ENCODE data around the gene RUBCN. TPM values are rescaled to one million over a fixed set of nuclear protein-coding genes. Genes with fewer than 3 reads are reported as not detected.
"Not testable (repeated sequence)": the region's sequence is repeated elsewhere in the genome, so short reads cannot be mapped to it uniquely, and the experiment has no call there.

Gene RUBCN
- total RNA-seq, 1 experiment from 2014 or later: 87.0 TPM

- peaks cover 6% of the 10 kb centered on the region; the same call in 1 of the 2 replicates for H4K20me1 ChIP-seq (ENCODE audit: insufficient read depth, low read depth, low read length)
- H3K4me2 ChIP-seq (ENCODE audit: low read depth, low read length, poor library complexity, severe bottlenecking): peak overlapping the region; percentile 81
- H3K27me3 ChIP-seq (ENCODE audit: low read length): no peaks in the 10 kb centered on the region
Measured at GRCh38 chr3:197746209-197746608, 9.5 kb upstream of the RUBCN start.

GRCh38 chr3:197742787-197743186 is 6.1 kb upstream of the RUBCN start:
- Histone ChIP-seq H3K4me2 (ENCODE audit: low read depth, low read length, poor library complexity, severe bottlenecking) (no peak overlapping the region), H3K9me2 (replicated peaks; ENCODE audit: insufficient read depth, low read length) (no peaks in the 10 kb centered on the region), H3K9ac (ENCODE audit: low read length) (no peak overlapping the region), H3K4me1 (ENCODE audit: low read length) (peaks cover 45% of the 10 kb centered on the region), H3K27me3 (ENCODE audit: low read length) (no peaks in the 10 kb centered on the region), H3K9me3 (ENCODE audit: low read length) (no peaks in the 10 kb centered on the region), H3K4me3 (ENCODE audit: low read length) (no peak overlapping the region), H3K79me2 (ENCODE audit: low read length) (peaks cover 15% of the 10 kb centered on the region), H3K36me3 (ENCODE audit: insufficient read depth, low read length) (no peaks in the 10 kb centered on the region), H3K27ac (ENCODE audit: low read length) (no peak overlapping the region), H4K20me1 (ENCODE audit: insufficient read depth, low read depth, low read length) (no peaks in the 10 kb centered on the region), H2AFZ (ENCODE audit: low read length) (no peak overlapping the region)
- no peak for DNase-seq

More at GRCh38 chr3:197746209-197746608, 9.5 kb upstream of the RUBCN start:
- Histone ChIP-seq H3K79me2 (ENCODE audit: low read length) (peaks cover 23% of the 10 kb centered on the region), H3K27ac (ENCODE audit: low read length) (peak overlapping the region; percentile 92), H3K4me1 (ENCODE audit: low read length) (peaks cover 42% of the 10 kb centered on the region), H3K36me3 (ENCODE audit: insufficient read depth, low read length) (no peaks in the 10 kb centered on the region), H2AFZ (ENCODE audit: low read length) (peak overlapping the region; percentile 29), H3K4me3 (ENCODE audit: low read length) (no peak overlapping the region), H3K9me2 (replicated peaks; ENCODE audit: insufficient read depth, low read length) (no peaks in the 10 kb centered on the region), H3K9me3 (ENCODE audit: low read length) (no peaks in the 10 kb centered on the region), H3K9ac (ENCODE audit: low read length) (peak overlapping the region; percentile 28; the same call in 1 of the 2 replicates)
- DNase-seq: peak; percentile 64

- no peaks in the 10 kb centered on the region for H4K20me1 ChIP-seq (ENCODE audit: insufficient read depth, low read depth, low read length)
- H2AFZ ChIP-seq (ENCODE audit: low read length): peak overlapping the region; percentile 41; the same call in 1 of the 2 replicates
- H3K9ac ChIP-seq (ENCODE audit: low read length): peak overlapping the region; percentile 90
- H3K27me3 ChIP-seq (ENCODE audit: low read length): no peaks in the 10 kb centered on the region
- H3K4me2 ChIP-seq (ENCODE audit: low read depth, low read length, poor library complexity, severe bottlenecking): peak overlapping the region; percentile 96
- peaks cover 50% of the 10 kb centered on the region for H3K4me1 ChIP-seq (ENCODE audit: low read length)
- no peaks in the 10 kb centered on the region for H3K9me3 ChIP-seq (ENCODE audit: low read length)
- DNase-seq: peak; percentile 79
- H3K9me2 ChIP-seq (replicated peaks; ENCODE audit: insufficient read depth, low read length): no peaks in the 10 kb centered on the region
- H3K27ac ChIP-seq (ENCODE audit: low read length): peak overlapping the region; percentile 97
- H3K36me3 ChIP-seq (ENCODE audit: insufficient read depth, low read length): peaks cover 7% of the 10 kb centered on the region
- peak overlapping the region; percentile 89 for H3K4me3 ChIP-seq (ENCODE audit: low read length)
- peaks cover 52% of the 10 kb centered on the region for H3K79me2 ChIP-seq (ENCODE audit: low read length)
Measured at GRCh38 chr3:197737749-197738462, 1.2 kb upstream of the RUBCN start.

GRCh38 chr3:197737319-197737649 is 580 bp upstream of the RUBCN start:
- H4K20me1 ChIP-seq (ENCODE audit: insufficient read depth, low read depth, low read length): no peaks in the 10 kb centered on the region
- peaks cover 12% of the 10 kb centered on the region for H3K36me3 ChIP-seq (ENCODE audit: insufficient read depth, low read length)
- no peak for DNase-seq
- peak overlapping the region; percentile 90 for H3K9ac ChIP-seq (ENCODE audit: low read length)
- peak overlapping the region; percentile 96 for H3K4me2 ChIP-seq (ENCODE audit: low read depth, low read length, poor library complexity, severe bottlenecking)
- peaks cover 50% of the 10 kb centered on the region for H3K4me1 ChIP-seq (ENCODE audit: low read length)
- H3K9me3 ChIP-seq (ENCODE audit: low read length): no peaks in the 10 kb centered on the region
- peak overlapping the region; percentile 97 for H3K27ac ChIP-seq (ENCODE audit: low read length)
- H3K4me3 ChIP-seq (ENCODE audit: low read length): peak overlapping the region; percentile 89
- H3K27me3 ChIP-seq (ENCODE audit: low read length): no peaks in the 10 kb centered on the region
- no peaks in the 10 kb centered on the region for H3K9me2 ChIP-seq (replicated peaks; ENCODE audit: insufficient read depth, low read length)
- H2AFZ ChIP-seq (ENCODE audit: low read length): peak overlapping the region; percentile 41; the same call in 1 of the 2 replicates
- peaks cover 58% of the 10 kb centered on the region for H3K79me2 ChIP-seq (ENCODE audit: low read length)

- peaks cover 66% of the 10 kb centered on the region for H3K79me2 ChIP-seq (ENCODE audit: low read length)
Measured at GRCh38 chr3:197736010-197736490, 654 bp downstream of the RUBCN start.

GRCh38 chr3:197734667-197735318 is 1.9 kb downstream of the RUBCN start:
- Histone ChIP-seq H3K4me2 (ENCODE audit: low read depth, low read length, poor library complexity, severe bottlenecking) (peak overlapping the region; percentile 81), H3K9me3 (ENCODE audit: low read length) (no peaks in the 10 kb centered on the region), H3K4me3 (ENCODE audit: low read length) (peak overlapping the region; percentile 89), H3K4me1 (ENCODE audit: low read length) (peaks cover 42% of the 10 kb centered on the region), H3K27me3 (ENCODE audit: low read length) (no peaks in the 10 kb centered on the region), H3K9ac (ENCODE audit: low read length) (peak overlapping the region; percentile 92), H3K27ac (ENCODE audit: low read length) (peak overlapping the region; percentile 95), H3K79me2 (ENCODE audit: low read length) (peaks cover 69% of the 10 kb centered on the region), H4K20me1 (ENCODE audit: insufficient read depth, low read depth, low read length) (no peaks in the 10 kb centered on the region), H2AFZ (ENCODE audit: low read length) (no peak overlapping the region), H3K9me2 (replicated peaks; ENCODE audit: insufficient read depth, low read length) (no peaks in the 10 kb centered on the region), H3K36me3 (ENCODE audit: insufficient read depth, low read length) (peaks cover 23% of the 10 kb centered on the region)
- peak; percentile 97 for DNase-seq

More at GRCh38 chr3:197736010-197736490, 654 bp downstream of the RUBCN start:
- peak overlapping the region; percentile 49; the same call in 1 of the 2 replicates for H2AFZ ChIP-seq (ENCODE audit: low read length)
- H3K27me3 ChIP-seq (ENCODE audit: low read length): no peaks in the 10 kb centered on the region
- peak overlapping the region; percentile 89 for H3K4me3 ChIP-seq (ENCODE audit: low read length)
- DNase-seq: peak; percentile 90
- H3K36me3 ChIP-seq (ENCODE audit: insufficient read depth, low read length): peaks cover 17% of the 10 kb centered on the region
- H3K4me2 ChIP-seq (ENCODE audit: low read depth, low read length, poor library complexity, severe bottlenecking): peak overlapping the region; percentile 81
- H3K4me1 ChIP-seq (ENCODE audit: low read length): peaks cover 46% of the 10 kb centered on the region
- no peaks in the 10 kb centered on the region for H4K20me1 ChIP-seq (ENCODE audit: insufficient read depth, low read depth, low read length)
- no peaks in the 10 kb centered on the region for H3K9me2 ChIP-seq (replicated peaks; ENCODE audit: insufficient read depth, low read length)
- H3K9me3 ChIP-seq (ENCODE audit: low read length): no peaks in the 10 kb centered on the region
- H3K9ac ChIP-seq (ENCODE audit: low read length): peak overlapping the region; percentile 92
- H3K27ac ChIP-seq (ENCODE audit: low read length): peak overlapping the region; percentile 95

GRCh38 chr3:197733042-197733441 is 3.7 kb downstream of the RUBCN start:
- H4K20me1 ChIP-seq (ENCODE audit: insufficient read depth, low read depth, low read length): no peaks in the 10 kb centered on the region
- H3K36me3 ChIP-seq (ENCODE audit: insufficient read depth, low read length): peaks cover 23% of the 10 kb centered on the region
- H3K27ac ChIP-seq (ENCODE audit: low read length): peak overlapping the region; percentile 95
- H3K9ac ChIP-seq (ENCODE audit: low read length): no peak overlapping the region
- H3K9me3 ChIP-seq (ENCODE audit: low read length): no peaks in the 10 kb centered on the region
- peaks cover 33% of the 10 kb centered on the region for H3K4me1 ChIP-seq (ENCODE audit: low read length)
- DNase-seq: no peak
- no peak overlapping the region for H3K4me2 ChIP-seq (ENCODE audit: low read depth, low read length, poor library complexity, severe bottlenecking)
- no peak overlapping the region for H3K4me3 ChIP-seq (ENCODE audit: low read length)
- no peak overlapping the region for H2AFZ ChIP-seq (ENCODE audit: low read length)
- H3K79me2 ChIP-seq (ENCODE audit: low read length): peaks cover 78% of the 10 kb centered on the region
- H3K27me3 ChIP-seq (ENCODE audit: low read length): no peaks in the 10 kb centered on the region
- no peaks in the 10 kb centered on the region for H3K9me2 ChIP-seq (replicated peaks; ENCODE audit: insufficient read depth, low read length)

GRCh38 chr3:197731483-197731882 is 5.2 kb downstream of the RUBCN start:
- Histone ChIP-seq H3K79me2 (ENCODE audit: low read length) (peaks cover 83% of the 10 kb centered on the region), H3K36me3 (ENCODE audit: insufficient read depth, low read length) (peaks cover 28% of the 10 kb centered on the region), H3K4me1 (ENCODE audit: low read length) (peaks cover 24% of the 10 kb centered on the region)
- not testable (repeated sequence) for H2AFZ ChIP-seq (ENCODE audit: low read length); DNase-seq; H3K4me2 ChIP-seq (ENCODE audit: low read depth, low read length, poor library complexity, severe bottlenecking); H3K9ac ChIP-seq (ENCODE audit: low read length); H3K9me3 ChIP-seq (ENCODE audit: low read length); H3K4me3 ChIP-seq (ENCODE audit: low read length); H3K9me2 ChIP-seq (replicated peaks; ENCODE audit: insufficient read depth, low read length); H4K20me1 ChIP-seq (ENCODE audit: insufficient read depth, low read depth, low read length); H3K27me3 ChIP-seq (ENCODE audit: low read length); H3K27ac ChIP-seq (ENCODE audit: low read length)

All from Karpas-422 (cell line).